Measurements from ENCODE around the gene PSMD13.
"Not testable (repeated sequence)": the region's sequence is repeated elsewhere in the genome, so short reads cannot be mapped to it uniquely, and the experiment has no call there.

The PSMD13 gene

GRCh38 chr11:221998-222789, 14.6 kb upstream of the PSMD13 start:
- Mint-ChIP-seq H3K27ac (no peak overlapping the region), H3K9me3 (no peaks in the 10 kb centered on the region)
- ATAC-seq: no peak

GRCh38 chr11:223026-223789, 13.6 kb upstream of the PSMD13 start:
- H3K27me3 Mint-ChIP-seq: no peaks in the 10 kb centered on the region
- ATAC-seq: no peak
- H3K36me3 Mint-ChIP-seq: peaks cover 27% of the 10 kb centered on the region
- no peak overlapping the region for H3K4me3 Mint-ChIP-seq
- H3K9me3 Mint-ChIP-seq: no peaks in the 10 kb centered on the region
- H3K4me1 Mint-ChIP-seq: peaks cover 17% of the 10 kb centered on the region
- no peak overlapping the region for H3K27ac Mint-ChIP-seq

More at GRCh38 chr11:221998-222789, 14.6 kb upstream of the PSMD13 start:
- Mint-ChIP-seq H3K4me3 (no peak overlapping the region), H3K36me3 (peaks cover 27% of the 10 kb centered on the region), H3K4me1 (peaks cover 11% of the 10 kb centered on the region), H3K27me3 (no peaks in the 10 kb centered on the region)

- ATAC-seq: no peak
Measured at GRCh38 chr11:223884-224283, 12.9 kb upstream of the PSMD13 start.

GRCh38 chr11:224424-224823, 12.4 kb upstream of the PSMD13 start:
- Mint-ChIP-seq H3K9me3 (no peaks in the 10 kb centered on the region), H3K4me3 (no peak overlapping the region), H3K27ac (no peak overlapping the region), H3K27me3 (no peaks in the 10 kb centered on the region), H3K36me3 (peaks cover 29% of the 10 kb centered on the region), H3K4me1 (peaks cover 23% of the 10 kb centered on the region)
- ATAC-seq: no peak

More at GRCh38 chr11:223884-224283, 12.9 kb upstream of the PSMD13 start:
- H3K36me3 Mint-ChIP-seq: peaks cover 33% of the 10 kb centered on the region
- H3K27me3 Mint-ChIP-seq: no peaks in the 10 kb centered on the region
- no peak overlapping the region for H3K4me3 Mint-ChIP-seq
- H3K9me3 Mint-ChIP-seq: no peaks in the 10 kb centered on the region
- H3K4me1 Mint-ChIP-seq: peaks cover 23% of the 10 kb centered on the region
- no peak overlapping the region for H3K27ac Mint-ChIP-seq

GRCh38 chr11:225734-226453, 10.9 kb upstream of the PSMD13 start:
- Mint-ChIP-seq H3K4me1 (peaks cover 23% of the 10 kb centered on the region), H3K36me3 (peaks cover 27% of the 10 kb centered on the region), H3K27ac (peak overlapping the region; percentile 76), H3K4me3 (peak overlapping the region; percentile 21), H3K27me3 (no peaks in the 10 kb centered on the region), H3K9me3 (no peaks in the 10 kb centered on the region)
- ATAC-seq: peak; percentile 97

GRCh38 chr11:227824-228379, 8.9 kb upstream of the PSMD13 start:
- Mint-ChIP-seq H3K4me1 (peaks cover 23% of the 10 kb centered on the region), H3K4me3 (no peak overlapping the region), H3K27ac (no peak overlapping the region), H3K36me3 (peaks cover 23% of the 10 kb centered on the region), H3K9me3 (no peaks in the 10 kb centered on the region), H3K27me3 (no peaks in the 10 kb centered on the region)
- no peak for ATAC-seq

GRCh38 chr11:230431-230830, 6.3 kb upstream of the PSMD13 start:
- H3K4me3 Mint-ChIP-seq: no peak overlapping the region
- peaks cover 26% of the 10 kb centered on the region for H3K4me1 Mint-ChIP-seq
- H3K27ac Mint-ChIP-seq: no peak overlapping the region
- no peaks in the 10 kb centered on the region for H3K27me3 Mint-ChIP-seq
- no peaks in the 10 kb centered on the region for H3K9me3 Mint-ChIP-seq
- ATAC-seq: no peak
- peaks cover 16% of the 10 kb centered on the region for H3K36me3 Mint-ChIP-seq

DNA sequence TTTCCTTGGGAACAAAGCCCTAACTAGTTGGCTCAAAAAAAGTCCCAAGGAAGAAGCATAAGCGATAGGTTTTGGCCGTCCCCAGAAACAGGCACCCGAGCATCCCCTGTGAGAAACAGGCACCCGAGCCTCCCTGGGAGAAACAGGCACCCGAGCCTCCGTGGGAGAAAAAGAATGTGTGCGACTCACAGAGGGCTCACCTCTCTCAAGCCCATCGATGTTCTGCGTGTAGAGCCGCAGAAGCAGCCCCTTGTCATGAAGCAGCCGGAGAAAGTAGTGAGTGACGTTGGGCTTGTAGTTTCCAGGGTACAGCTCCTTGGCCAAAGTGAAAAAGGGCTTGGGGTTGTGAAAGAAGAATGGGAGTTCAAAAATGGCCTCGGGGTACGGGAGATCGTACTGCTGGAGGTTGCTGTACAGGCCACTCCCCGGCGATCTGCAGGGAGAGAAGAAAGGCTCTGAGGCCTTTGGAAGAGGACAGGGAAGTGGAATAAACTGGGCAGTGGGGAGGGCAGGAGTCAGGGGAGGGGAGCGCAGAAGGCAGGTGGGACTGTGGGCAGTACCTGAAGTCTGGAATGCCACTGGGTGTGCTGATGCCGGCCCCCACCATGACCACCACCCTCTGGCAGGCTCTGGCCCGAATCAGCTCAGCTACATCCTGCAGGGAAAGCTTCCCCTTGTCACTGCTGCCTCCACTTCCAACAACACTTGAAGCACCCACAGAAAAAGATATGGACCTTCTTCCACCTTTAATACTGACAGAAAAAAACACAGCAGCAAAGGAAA, 3.8 kb upstream of the PSMD13 start:
- Mint-ChIP-seq H3K9me3 (no peaks in the 10 kb centered on the region), H3K27ac (no peak overlapping the region)

GRCh38 chr11:235180-235579, 1.6 kb upstream of the PSMD13 start:
- ATAC-seq: no peak
- Mint-ChIP-seq H3K27me3 (no peaks in the 10 kb centered on the region), H3K4me3 (peak overlapping the region; percentile 99), H3K4me1 (peaks cover 34% of the 10 kb centered on the region), H3K36me3 (peaks cover 9% of the 10 kb centered on the region), H3K9me3 (no peaks in the 10 kb centered on the region), H3K27ac (peak overlapping the region; percentile 96)

More for the DNA sequence above, 3.8 kb upstream of the PSMD13 start:
- no peaks in the 10 kb centered on the region for H3K27me3 Mint-ChIP-seq
- no peak for ATAC-seq
- H3K4me3 Mint-ChIP-seq: no peak overlapping the region
- H3K36me3 Mint-ChIP-seq: peaks cover 16% of the 10 kb centered on the region
- H3K4me1 Mint-ChIP-seq: peaks cover 28% of the 10 kb centered on the region

DNA sequence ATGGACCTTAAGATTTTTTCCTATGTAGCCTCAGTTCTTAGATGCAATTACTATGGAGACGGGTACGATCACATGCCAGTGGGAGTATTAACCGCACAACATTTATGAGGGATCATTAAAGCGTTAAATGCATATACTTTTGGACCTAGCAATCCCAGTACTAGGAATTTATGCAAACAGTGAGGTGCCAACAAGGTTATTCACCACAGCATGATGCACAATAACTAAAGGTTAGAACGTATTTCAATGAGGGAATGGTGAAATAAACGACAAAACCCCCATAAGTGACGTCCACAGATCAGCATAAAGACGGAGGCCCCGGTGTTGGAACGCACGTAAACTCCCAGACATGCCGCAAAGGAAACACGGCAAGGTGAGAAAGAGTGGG, 1.2 kb upstream of the PSMD13 start:
- Mint-ChIP-seq H3K36me3 (peaks cover 13% of the 10 kb centered on the region), H3K4me3 (peak overlapping the region; percentile 99), H3K4me1 (peaks cover 34% of the 10 kb centered on the region), H3K9me3 (no peaks in the 10 kb centered on the region), H3K27me3 (no peaks in the 10 kb centered on the region), H3K27ac (peak overlapping the region; percentile 96)
- ATAC-seq: peak; percentile 47

DNA sequence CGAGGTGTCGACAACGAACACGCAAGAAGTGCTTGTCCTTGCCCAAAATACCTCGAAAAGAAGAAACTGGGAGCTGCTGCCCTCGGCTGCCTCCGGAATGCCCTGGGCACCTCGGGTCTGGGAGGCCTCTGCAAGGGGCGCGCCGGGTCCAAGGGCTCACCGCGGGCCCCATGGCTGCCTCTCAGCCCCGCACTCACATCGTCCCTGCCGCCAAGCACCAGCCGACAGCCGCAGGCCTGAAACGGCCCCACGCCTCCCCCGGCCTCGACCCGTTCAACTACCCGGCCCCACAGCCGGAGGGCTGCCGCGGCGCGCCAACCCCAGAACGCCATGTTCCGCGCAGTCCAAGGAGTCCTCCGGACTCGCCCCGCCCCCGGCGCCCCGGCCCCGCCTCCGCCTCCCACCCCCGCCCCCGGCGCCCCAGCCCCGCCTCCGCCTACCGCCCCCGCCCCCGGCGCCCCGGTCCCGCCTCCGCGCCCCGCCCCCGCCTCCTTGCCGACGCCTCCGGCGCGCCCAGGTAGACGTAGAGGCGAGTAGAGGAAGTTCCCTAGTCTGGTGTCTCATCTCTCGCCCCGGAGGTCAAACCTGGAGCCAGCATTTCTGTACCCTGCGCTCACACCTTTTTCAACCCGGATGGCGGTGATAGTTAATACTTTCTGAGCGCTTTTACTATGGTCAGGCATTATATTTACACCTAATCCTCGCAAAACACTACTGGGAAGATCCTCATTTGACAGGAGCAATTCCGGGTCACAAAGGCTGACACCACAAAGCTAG, 591 bp upstream of the PSMD13 start, which contains the start of gene SIRT3:
TSS of gene SIRT3 (minus strand) at position 346 of the 777 bp plus-strand sequence. CDS start at position 332, 14 bp downstream.
- ATAC-seq: peak; percentile 94
- Mint-ChIP-seq H3K27me3 (no peaks in the 10 kb centered on the region), H3K4me1 (peaks cover 34% of the 10 kb centered on the region), H3K36me3 (peaks cover 14% of the 10 kb centered on the region), H3K4me3 (peak within 1 kb of the TSS; percentile 99), H3K9me3 (no peaks in the 10 kb centered on the region), H3K27ac (peak within 1 kb of the TSS; percentile 96)

GRCh38 chr11:238346-238745, 1.6 kb downstream of the PSMD13 start:
- ATAC-seq, H3K27me3 Mint-ChIP-seq, H3K9me3 Mint-ChIP-seq: not testable (repeated sequence)
- Mint-ChIP-seq H3K27ac (peak overlapping the region; percentile 39), H3K36me3 (peaks cover 26% of the 10 kb centered on the region), H3K4me1 (peaks cover 53% of the 10 kb centered on the region), H3K4me3 (peak overlapping the region; percentile 27)

GRCh38 chr11:240315-240714, 3.5 kb downstream of the PSMD13 start:
- Mint-ChIP-seq H3K36me3 (peaks cover 32% of the 10 kb centered on the region), H3K27me3 (no peaks in the 10 kb centered on the region), H3K27ac (no peak overlapping the region), H3K4me3 (no peak overlapping the region), H3K4me1 (peaks cover 52% of the 10 kb centered on the region), H3K9me3 (no peaks in the 10 kb centered on the region)
- no peak for ATAC-seq

- Mint-ChIP-seq H3K4me1 (peaks cover 50% of the 10 kb centered on the region), H3K27ac (peak overlapping the region; percentile 16), H3K36me3 (peaks cover 44% of the 10 kb centered on the region), H3K9me3 (no peaks in the 10 kb centered on the region), H3K27me3 (no peaks in the 10 kb centered on the region), H3K4me3 (no peak overlapping the region)
- no peak for ATAC-seq
Measured at GRCh38 chr11:241634-242033, 4.9 kb downstream of the PSMD13 start.

Data from stimulated activated memory B cell treated with anti-CD40 and anti-IgM and Interleukin-4, amounts not matched to agents 10 μg/mL and 1 μg/mL and 100 μg/mL, for 72 hours (primary cell).